Nephron progenitor cell (in vitro differentiated cells): ENCODE measurements around the gene ZNF835.

Experiments used
- DNase-seq: peaks from one replicate; pipeline ENCODE4 v3.0.0; 2021
- H3K27ac Mint-ChIP-seq: 2 replicates; pipeline ENCODE4 v1.8.0; 2021; ENCODE audit warnings: mild to moderate bottlenecking, moderate library complexity, mixed read lengths
- H3K27me3 Mint-ChIP-seq: 2 replicates; pipeline ENCODE4 v1.8.0; 2021; ENCODE audit warnings: mild to moderate bottlenecking, low read depth, mixed read lengths; ENCODE audit not compliant: poor library complexity
- H3K36me3 Mint-ChIP-seq: 2 replicates; pipeline ENCODE4 v1.8.0; 2021; ENCODE audit warnings: low read depth, mixed read lengths
- H3K4me1 Mint-ChIP-seq: 2 replicates; pipeline ENCODE4 v1.8.0; 2021; ENCODE audit warnings: mixed read lengths
- H3K4me3 Mint-ChIP-seq: 2 replicates; pipeline ENCODE4 v1.8.0; 2021; ENCODE audit warnings: mild to moderate bottlenecking, moderate library complexity, mixed read lengths
- H3K9me3 Mint-ChIP-seq: 2 replicates; pipeline ENCODE4 v1.8.0; 2021; ENCODE audit warnings: mild to moderate bottlenecking, moderate library complexity, mixed read lengths
- CTCF ChIP-seq: fragments of 200-600 bp; sonication (generic); IDR thresholded peaks from 2 replicates; pipeline ENCODE4 v1.5.0; 2021; ENCODE audit warnings: antibody characterized with exemption

The ZNF835 gene

GRCh38 chr19:56705939-56706338, 34.4 kb upstream of the ZNF835 start:
- Mint-ChIP-seq H3K27me3 (no peaks in the 10 kb centered on the region), H3K9me3 (peaks cover 87% of the 10 kb centered on the region), H3K36me3 (no peaks in the 10 kb centered on the region), H3K4me3 (no peak overlapping the region), H3K27ac (no peak overlapping the region), H3K4me1 (no peaks in the 10 kb centered on the region)
- DNase-seq, result no peak
- no peak for TF ChIP-seq CTCF

- Mint-ChIP-seq H3K27me3 (no peaks in the 10 kb centered on the region), H3K4me1 (no peaks in the 10 kb centered on the region), H3K27ac (no peak overlapping the region)
Measured at GRCh38 chr19:56701895-56702294, 30.3 kb upstream of the ZNF835 start.

GRCh38 chr19:56699552-56699951, 28.0 kb upstream of the ZNF835 start:
- peaks cover 76% of the 10 kb centered on the region for H3K9me3 Mint-ChIP-seq
- H3K4me3 Mint-ChIP-seq, result no peak overlapping the region
- H3K36me3 Mint-ChIP-seq, result no peaks in the 10 kb centered on the region
- no peak overlapping the region for H3K27ac Mint-ChIP-seq
- H3K27me3 Mint-ChIP-seq, result no peaks in the 10 kb centered on the region
- DNase-seq, result no peak
- TF ChIP-seq CTCF, result no peak
- no peaks in the 10 kb centered on the region for H3K4me1 Mint-ChIP-seq

More at GRCh38 chr19:56701895-56702294, 30.3 kb upstream of the ZNF835 start:
- H3K36me3 Mint-ChIP-seq, result no peaks in the 10 kb centered on the region
- no peak overlapping the region for H3K4me3 Mint-ChIP-seq
- no peak for TF ChIP-seq CTCF
- no peak for DNase-seq
- H3K9me3 Mint-ChIP-seq, result peaks cover 84% of the 10 kb centered on the region

- no peak for DNase-seq
- H3K36me3 Mint-ChIP-seq, result peaks cover 8% of the 10 kb centered on the region
- H3K4me1 Mint-ChIP-seq, result no peaks in the 10 kb centered on the region
- H3K4me3 Mint-ChIP-seq, result no peak overlapping the region
- H3K27ac Mint-ChIP-seq, result no peak overlapping the region
- H3K27me3 Mint-ChIP-seq, result no peaks in the 10 kb centered on the region
- no peak for TF ChIP-seq CTCF
- peaks cover 53% of the 10 kb centered on the region for H3K9me3 Mint-ChIP-seq
Measured at GRCh38 chr19:56692206-56692895, 20.8 kb upstream of the ZNF835 start.

GRCh38 chr19:56690670-56691069, 19.1 kb upstream of the ZNF835 start:
- Mint-ChIP-seq H3K9me3 (peaks cover 67% of the 10 kb centered on the region), H3K27me3 (no peaks in the 10 kb centered on the region), H3K4me3 (no peak overlapping the region), H3K4me1 (no peaks in the 10 kb centered on the region), H3K36me3 (peaks cover 8% of the 10 kb centered on the region), H3K27ac (no peak overlapping the region)
- TF ChIP-seq CTCF, result no peak
- DNase-seq, result no peak

- Mint-ChIP-seq H3K27me3 (no peaks in the 10 kb centered on the region), H3K36me3 (peaks cover 8% of the 10 kb centered on the region), H3K9me3 (peaks cover 69% of the 10 kb centered on the region), H3K4me3 (no peak overlapping the region), H3K27ac (no peak overlapping the region), H3K4me1 (no peaks in the 10 kb centered on the region)
- TF ChIP-seq CTCF, result no peak
- no peak for DNase-seq
Measured at GRCh38 chr19:56689198-56689597, 17.6 kb upstream of the ZNF835 start.
